ENCODE measurements around the gene ZNHIT2. TPM values are rescaled to one million over a fixed set of nuclear protein-coding genes. Genes with fewer than 3 reads are reported as not detected.

The ZNHIT2 gene
- total and polyA plus RNA-seq, 2 of the 13 experiments (the other 11 are each of a cell fraction or from before 2014, with no cell fraction given) = 1.1 to 6.5 TPM

GRCh38 chr11:65121865-65122696, 4.6 kb upstream of the ZNHIT2 start, which contains the start of the genes FAU and MRPL49 (continued):
- no peak for TF ChIP-seq HNRNPK (IDR thresholded peaks at IDR 0.05; ENCODE audit: low read depth, low read length, poor library complexity, severe bottlenecking)
- peak; percentile 65 for TF ChIP-seq ZNF777 (CRISPR knock-in tag; IDR thresholded peaks at IDR 0.05)
- peak; percentile 55; the same call in 1 of the 2 replicates for TF ChIP-seq SATB2 (CRISPR knock-in tag; IDR thresholded peaks at IDR 0.05)
- TF ChIP-seq RXRB (CRISPR knock-in tag; IDR thresholded peaks at IDR 0.05; ENCODE audit: borderline replicate concordance) = peak; percentile 44; the same call in 1 of the 2 replicates
- TF ChIP-seq ZNF883 (CRISPR knock-in tag; IDR thresholded peaks at IDR 0.05; ENCODE audit: not compliant biosample characterization) = peak; percentile 66
- peak in 1 of 2 experiments; percentile 92; a peak in 2 of 4 replicates for TF ChIP-seq POLR2A (IDR thresholded peaks at IDR 0.05; ENCODE audit: insufficient read depth in 1 of 2, low read depth in 2 of 2, low read length in 2 of 2)
- peak; percentile 13; the same call in 1 of the 2 replicates for TF ChIP-seq BHLHE40 (IDR thresholded peaks at IDR 0.05; ENCODE audit: low read length)
- TF ChIP-seq EED (CRISPR knock-in tag; IDR thresholded peaks at IDR 0.05) = peak; percentile 83; the same call in 1 of the 2 replicates
- TF ChIP-seq MAF1 (CRISPR knock-in tag; IDR thresholded peaks at IDR 0.05; ENCODE audit: borderline replicate concordance) = no peak; the same call in 1 of the 2 replicates
- TF ChIP-seq ZBTB49 (CRISPR knock-in tag; IDR thresholded peaks at IDR 0.05; ENCODE audit: borderline replicate concordance) = no peak
- 0 out of 2 replicates have a peak, but pooled peaks have one; percentile 26 for TF ChIP-seq ZSCAN12 (CRISPR knock-in tag; IDR thresholded peaks at IDR 0.05)
- TF ChIP-seq ZNF256 (CRISPR knock-in tag; conservative IDR thresholded peaks at IDR 0.05) = no peak
- peak; percentile 85; the same call in 1 of the 2 replicates for TF ChIP-seq ZNF558 (CRISPR knock-in tag; IDR thresholded peaks at IDR 0.05; ENCODE audit: borderline replicate concordance)
- TF ChIP-seq HCFC1 (IDR thresholded peaks at IDR 0.05; ENCODE audit: low read depth, low read length) = peak; percentile 62
- peak; percentile 59; the same call in 1 of the 2 replicates for TF ChIP-seq ZNF280B (CRISPR knock-in tag; IDR thresholded peaks at IDR 0.05; ENCODE audit: borderline replicate concordance)
- TF ChIP-seq SMAD1 (CRISPR knock-in tag; IDR thresholded peaks at IDR 0.05; ENCODE audit: borderline replicate concordance, low read depth) = peak; percentile 87; the same call in 1 of the 2 replicates
- TF ChIP-seq, protein P1, sequence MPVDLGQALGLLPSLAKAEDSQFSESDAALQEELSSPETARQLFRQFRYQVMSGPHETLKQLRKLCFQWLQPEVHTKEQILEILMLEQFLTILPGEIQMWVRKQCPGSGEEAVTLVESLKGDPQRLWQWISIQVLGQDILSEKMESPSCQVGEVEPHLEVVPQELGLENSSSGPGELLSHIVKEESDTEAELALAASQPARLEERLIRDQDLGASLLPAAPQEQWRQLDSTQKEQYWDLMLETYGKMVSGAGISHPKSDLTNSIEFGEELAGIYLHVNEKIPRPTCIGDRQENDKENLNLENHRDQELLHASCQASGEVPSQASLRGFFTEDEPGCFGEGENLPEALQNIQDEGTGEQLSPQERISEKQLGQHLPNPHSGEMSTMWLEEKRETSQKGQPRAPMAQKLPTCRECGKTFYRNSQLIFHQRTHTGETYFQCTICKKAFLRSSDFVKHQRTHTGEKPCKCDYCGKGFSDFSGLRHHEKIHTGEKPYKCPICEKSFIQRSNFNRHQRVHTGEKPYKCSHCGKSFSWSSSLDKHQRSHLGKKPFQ (CRISPR knock-in tag; IDR thresholded peaks at IDR 0.05; ENCODE audit: insufficient replicate concordance) = no peak
- peak; percentile 53; the same call in 1 of the 2 replicates for TF ChIP-seq ZNF768 (CRISPR knock-in tag; IDR thresholded peaks at IDR 0.05)
- TF ChIP-seq KDM1A (CRISPR knock-in tag; IDR thresholded peaks at IDR 0.05) = no peak
- TF ChIP-seq ZSCAN9 (CRISPR knock-in tag; IDR thresholded peaks at IDR 0.05; ENCODE audit: borderline replicate concordance) = peak; percentile 23; the same call in 1 of the 2 replicates
- TF ChIP-seq ZNF264 (CRISPR knock-in tag; IDR thresholded peaks at IDR 0.05) = no peak
- TF ChIP-seq PHF20 (CRISPR knock-in tag; IDR thresholded peaks at IDR 0.05) = peak; percentile 96
- peak; percentile 1; the same call in 1 of the 2 replicates for TF ChIP-seq RAD21 (CRISPR knock-in tag; IDR thresholded peaks at IDR 0.05)
- peak; percentile 85; the same call in 1 of the 2 replicates for TF ChIP-seq TARDBP (CRISPR knock-in tag; IDR thresholded peaks at IDR 0.05)
